Trophoblast cell (in vitro differentiated cells and primary cell): ENCODE results near the gene PODXL.
A peak's percentile ranks its signal among the peaks of the same experiment; 100 is the strongest.

Source experiments
- DNase-seq, 2 donors: peaks; one replicate each; pipeline ENCODE4 v3.0.0-alpha.2; 2016
- H2AFZ ChIP-seq: 2 replicates; pipeline ENCODE4 v1.6.1; 2013; ENCODE audit warnings: low read length, moderate library complexity, mild to moderate bottlenecking; ENCODE audit not compliant: insufficient read depth, poor library complexity
- H2AK5ac ChIP-seq: 2 replicates; pipeline ENCODE4 v1.6.1; 2013; ENCODE audit warnings: mild to moderate bottlenecking, low read length
- H2BK120ac ChIP-seq: 2 replicates; pipeline ENCODE4 v1.6.1; 2013; ENCODE audit warnings: low read length, mild to moderate bottlenecking, moderate library complexity; ENCODE audit not compliant: insufficient read depth, poor library complexity
- H2BK12ac ChIP-seq: 2 replicates; pipeline ENCODE4 v1.6.1; 2013; ENCODE audit warnings: mild to moderate bottlenecking, low read length, moderate library complexity
- H2BK5ac ChIP-seq: 2 replicates; pipeline ENCODE4 v1.6.1; 2013; ENCODE audit warnings: low read length, low read depth, moderate library complexity, mild to moderate bottlenecking; ENCODE audit not compliant: poor library complexity
- H3K14ac ChIP-seq: 2 replicates; pipeline ENCODE4 v1.6.1; 2013; ENCODE audit warnings: mild to moderate bottlenecking, low read length
- H3K18ac ChIP-seq: 2 replicates; pipeline ENCODE4 v1.6.1; 2013; ENCODE audit warnings: mild to moderate bottlenecking, low read length
- H3K23ac ChIP-seq: 2 replicates; pipeline ENCODE4 v1.6.1; 2013; ENCODE audit warnings: low read length
- H3K27ac ChIP-seq: 2 replicates; pipeline ENCODE4 v1.5.1; 2013; ENCODE audit warnings: low read depth, mild to moderate bottlenecking, inconsistent platforms, low read length, moderate library complexity
- H3K27me3 ChIP-seq: 2 replicates; pipeline ENCODE4 v1.6.1; 2013; ENCODE audit warnings: inconsistent platforms, mild to moderate bottlenecking, low read length, moderate library complexity; ENCODE audit not compliant: insufficient read depth
- H3K36me3 ChIP-seq, 2 experiments: 1 replicate in 1 of 2; 2 replicates in 1 of 2; pipeline ENCODE4 v1.6.1; 2013; ENCODE audit warnings: low read length in 2 of 2, mild to moderate bottlenecking in 2 of 2, moderate library complexity in 1 of 2; ENCODE audit not compliant: insufficient read depth in 2 of 2, control insufficient read depth in 1 of 2
- H3K4ac ChIP-seq: 2 replicates; pipeline ENCODE4 v1.6.1; 2013; ENCODE audit warnings: low read depth, mild to moderate bottlenecking, low read length, moderate library complexity
- H3K4me1 ChIP-seq, 2 experiments: 1 replicate in 1 of 2; 2 replicates in 1 of 2; pipeline ENCODE4 v1.6.1; 2013; ENCODE audit warnings: low read length in 2 of 2, mild to moderate bottlenecking in 2 of 2, moderate library complexity in 1 of 2; ENCODE audit not compliant: insufficient read depth in 2 of 2, control insufficient read depth in 1 of 2
- H3K4me2 ChIP-seq: 2 replicates; pipeline ENCODE4 v1.6.1; 2013; ENCODE audit warnings: inconsistent platforms, mild to moderate bottlenecking, low read length, moderate library complexity
- H3K4me3 ChIP-seq: 2 replicates; pipeline ENCODE4 v1.5.1; 2013; ENCODE audit warnings: mild to moderate bottlenecking, low read depth, low read length, inconsistent platforms
- H3K79me1 ChIP-seq: one replicate; pipeline ENCODE4 v1.6.1; 2013; ENCODE audit warnings: low read length
- H3K79me2 ChIP-seq: 2 replicates; pipeline ENCODE4 v1.6.1; 2013; ENCODE audit warnings: low read length, mild to moderate bottlenecking; ENCODE audit not compliant: control insufficient read depth, insufficient read depth, poor library complexity
- H3K9ac ChIP-seq: 2 replicates; pipeline ENCODE4 v1.6.1; 2013; ENCODE audit warnings: mild to moderate bottlenecking, low read length
- H3K9me3 ChIP-seq: 2 replicates; pipeline ENCODE4 v1.6.1; 2013; ENCODE audit warnings: low read depth, mild to moderate bottlenecking, control low read depth, inconsistent platforms, low read length; ENCODE audit not compliant: insufficient read depth
- H4K12ac ChIP-seq: 2 replicates; pipeline ENCODE4 v1.6.1; 2013; ENCODE audit warnings: low read depth, mild to moderate bottlenecking, low read length, moderate library complexity
- H4K8ac ChIP-seq: 2 replicates; pipeline ENCODE4 v1.6.1; 2013; ENCODE audit warnings: low read depth, mild to moderate bottlenecking, low read length, moderate library complexity
- H4K91ac ChIP-seq: one replicate; pipeline ENCODE4 v1.6.1; 2013; ENCODE audit warnings: low read depth, mild to moderate bottlenecking, low read length, moderate library complexity
- WGBS: extraction: QIAGEN DNeasy Blood & Tissue Kit; methylation state at CpG from one replicate; pipeline ENCODE4 v1.1.7; 2013; ENCODE audit warnings: missing lambda C conversion rate; ENCODE audit not compliant: insufficient read length, insufficient coverage; ENCODE audit errors: extremely low coverage; 5-methylcytosine and 5-hydroxymethylcytosine counted together

The PODXL gene

GRCh38 chr7:131557652-131558385, 1.4 kb upstream of the PODXL start:
- Histone ChIP-seq H2AK5ac (no peak overlapping the region), H4K12ac (no peak overlapping the region), H3K4ac (peak overlapping the region; percentile 49), H4K8ac (peak overlapping the region; percentile 82), H3K4me2 (peak overlapping the region; percentile 95), H3K23ac (no peak overlapping the region), H2BK120ac (peak overlapping the region; percentile 39), H3K4me1 (peaks cover 20 to 32% of the 10 kb centered on the region in 2 experiments), H2BK12ac (peak overlapping the region; percentile 6), H3K27ac (no peak overlapping the region), H2BK5ac (peak overlapping the region; percentile 18), H3K4me3 (peak overlapping the region; percentile 47), H3K14ac (peak overlapping the region; percentile 29), H3K79me2 (peaks cover 13% of the 10 kb centered on the region), H4K91ac (peak overlapping the region; percentile 58), H3K9ac (peak overlapping the region; percentile 6), H2AFZ (peak overlapping the region; percentile 39), H3K18ac (peak overlapping the region; percentile 39), H3K36me3 (no peaks in the 10 kb centered on the region), H3K27me3 (peaks cover 7% of the 10 kb centered on the region), H3K9me3 (peaks cover 4% of the 10 kb centered on the region), H3K79me1 (peaks cover 11% of the 10 kb centered on the region)
- peak in 1 of 2 donors; percentile 66 for DNase-seq
- WGBS = no CpG with 5 or more reads among the region's 32 CpGs

- Histone ChIP-seq H2BK12ac (peak overlapping the region; percentile 19), H2BK5ac (no peak overlapping the region), H4K91ac (peak overlapping the region; percentile 57), H2BK120ac (peak overlapping the region; percentile 14), H3K27me3 (peaks cover 7% of the 10 kb centered on the region), H2AK5ac (no peak overlapping the region), H2AFZ (peak overlapping the region; percentile 2), H3K4me2 (peak overlapping the region; percentile 95), H3K36me3 (no peaks in the 10 kb centered on the region), H3K27ac (no peak overlapping the region), H4K12ac (no peak overlapping the region), H3K4me1 (peaks cover 25 to 38% of the 10 kb centered on the region in 2 experiments), H3K79me1 (peaks cover 11% of the 10 kb centered on the region), H3K4me3 (peak overlapping the region; percentile 62), H3K4ac (no peak overlapping the region), H3K79me2 (peaks cover 13% of the 10 kb centered on the region), H3K9me3 (peaks cover 4% of the 10 kb centered on the region), H3K23ac (no peak overlapping the region), H3K9ac (peak overlapping the region; percentile 8), H4K8ac (peak overlapping the region; percentile 3), H3K18ac (peak overlapping the region; percentile 48), H3K14ac (peak overlapping the region; percentile 25)
- no peak for DNase-seq
- no CpG with 5 or more reads among the region's 25 CpGs for WGBS
Measured at GRCh38 chr7:131556909-131557651, 652 bp upstream of the PODXL start.

- H3K79me1 ChIP-seq = peaks cover 11% of the 10 kb centered on the region
- H2BK12ac ChIP-seq = peak overlapping the region; percentile 37
- peak overlapping the region; percentile 73 for H2BK120ac ChIP-seq
- H2AFZ ChIP-seq = no peak overlapping the region
- no peak overlapping the region for H4K8ac ChIP-seq
- no peak overlapping the region for H3K27ac ChIP-seq
- H3K79me2 ChIP-seq = peaks cover 13% of the 10 kb centered on the region
- no CpG with 5 or more reads among the region's 30 CpGs for WGBS
- DNase-seq = no peak
- H2AK5ac ChIP-seq = peak overlapping the region; percentile 35
- H3K4me2 ChIP-seq = peak overlapping the region; percentile 90
- peak overlapping the region; percentile 80 for H3K9ac ChIP-seq
- peaks cover 7% of the 10 kb centered on the region for H3K27me3 ChIP-seq
- peaks cover 4% of the 10 kb centered on the region for H3K9me3 ChIP-seq
- H3K23ac ChIP-seq = no peak overlapping the region
- peak overlapping the region; percentile 85 for H3K4ac ChIP-seq
- H2BK5ac ChIP-seq = no peak overlapping the region
- H3K18ac ChIP-seq = peak overlapping the region; percentile 69
- H3K14ac ChIP-seq = peak overlapping the region; percentile 68
- H3K4me1 ChIP-seq = peaks cover 25 to 40% of the 10 kb centered on the region in 2 experiments
- peaks cover 0 to 3% of the 10 kb centered on the region in 2 experiments for H3K36me3 ChIP-seq
- peak overlapping the region; percentile 3 for H4K12ac ChIP-seq
- H3K4me3 ChIP-seq = peak overlapping the region; percentile 90
- H4K91ac ChIP-seq = peak overlapping the region; percentile 50
Measured at GRCh38 chr7:131555552-131556052, 826 bp downstream of the PODXL start.

GRCh38 chr7:131554880-131555516, 1.4 kb downstream of the PODXL start:
- Histone ChIP-seq H3K79me1 (peaks cover 11% of the 10 kb centered on the region), H2BK12ac (no peak overlapping the region), H3K79me2 (peaks cover 13% of the 10 kb centered on the region), H3K9ac (no peak overlapping the region), H3K9me3 (peaks cover 4% of the 10 kb centered on the region), H3K18ac (peak overlapping the region; percentile 20), H3K4me2 (peak overlapping the region; percentile 90), H3K23ac (no peak overlapping the region), H3K4me3 (peak overlapping the region; percentile 90), H3K27me3 (peaks cover 7% of the 10 kb centered on the region), H4K91ac (no peak overlapping the region), H3K14ac (peak overlapping the region; percentile 12), H3K4me1 (peaks cover 25 to 40% of the 10 kb centered on the region in 2 experiments), H3K4ac (no peak overlapping the region), H3K36me3 (peaks cover 0 to 4% of the 10 kb centered on the region in 2 experiments), H3K27ac (no peak overlapping the region), H2AK5ac (no peak overlapping the region), H4K8ac (no peak overlapping the region), H2AFZ (no peak overlapping the region), H2BK120ac (no peak overlapping the region), H2BK5ac (no peak overlapping the region), H4K12ac (no peak overlapping the region)
- WGBS = no CpG with 5 or more reads among the region's 12 CpGs
- DNase-seq = no peak
